ENCODE data around the gene ATF2. TPM values are rescaled to one million over a fixed set of nuclear protein-coding genes. Genes with fewer than 3 reads are reported as not detected.

Gene ATF2
- total and polyA plus RNA-seq, 2 of the 8 experiments (the other 6 are each of a cell fraction or from before 2014, with no cell fraction given), result 31.2 to 46.5 TPM

- Histone ChIP-seq H3K4ac (replicated peaks; ENCODE audit: insufficient read length, low read depth, low read length) (no peak overlapping the region), H2AK5ac (ENCODE audit: low read depth, low read length) (no peak overlapping the region), H2BK20ac (ENCODE audit: low read length) (no peak overlapping the region), H3K4me1 (replicated peaks in 1 of 4; ENCODE audit: control insufficient read depth in 3 of 4, insufficient read depth in 4 of 4, low read length in 3 of 4) (no peaks in the 10 kb centered on the region; a peak in 1 of 7 replicates), H2BK12ac (ENCODE audit: low read depth, low read length) (no peak overlapping the region), H4K20me1 (replicated peaks in 1 of 2; ENCODE audit: control insufficient read depth in 1 of 2, insufficient read depth in 2 of 2, low read length in 2 of 2) (no peaks in the 10 kb centered on the region), H3K23ac (ENCODE audit: insufficient read length) (no peak overlapping the region), H2BK15ac (ENCODE audit: low read length) (no peak overlapping the region), H4K8ac (ENCODE audit: extremely low read depth, insufficient read depth, low read length) (no peak overlapping the region), H3K23me2 (ENCODE audit: low read depth, low read length) (no peaks in the 10 kb centered on the region), H3K9me3 (ENCODE audit: insufficient read depth in 2 of 2, low read depth in 1 of 2, low read length in 1 of 2) (no peaks in the 10 kb centered on the region; a peak in 1 of 4 replicates), H3K56ac (replicated peaks; ENCODE audit: insufficient read length, low read depth, low read length) (no peak overlapping the region), H3K4me3 (ENCODE audit: extremely low read depth in 1 of 4, insufficient read depth in 2 of 4, low read depth in 3 of 4, low read length in 4 of 4) (no peak overlapping the region), H3K9ac (replicated peaks in 1 of 4; ENCODE audit: extremely low read depth in 1 of 4, low read depth in 3 of 4, low read length in 3 of 4) (no peak overlapping the region), H4K5ac (ENCODE audit: insufficient read length, low read depth, low read length) (no peak overlapping the region), H2BK120ac (replicated peaks; ENCODE audit: low read depth, low read length) (no peak overlapping the region), H3K36me3 (ENCODE audit: control insufficient read depth in 2 of 4, insufficient read depth in 4 of 4, low read length in 3 of 4) (no peaks in the 10 kb centered on the region), H3K18ac (ENCODE audit: extremely low read depth, low read length) (no peak overlapping the region), H2BK5ac (ENCODE audit: low read depth, low read length) (no peak overlapping the region), H3K14ac (ENCODE audit: insufficient read length) (no peak overlapping the region), H3K4me2 (ENCODE audit: insufficient read depth in 1 of 2, low read depth in 2 of 2, low read length in 2 of 2) (no peak overlapping the region), H3K79me1 (ENCODE audit: low read depth, low read length) (no peaks in the 10 kb centered on the region), H2AFZ (ENCODE audit: low read length) (no peak overlapping the region), H4K91ac (replicated peaks; ENCODE audit: insufficient read length, low read length) (no peak overlapping the region), H3K27ac (ENCODE audit: low read depth, low read length) (no peak overlapping the region), H3K27me3 (replicated peaks in 1 of 4; ENCODE audit: control insufficient read depth in 3 of 4, extremely low read depth in 1 of 4, insufficient read depth in 3 of 4, low read length in 3 of 4) (no peaks in the 10 kb centered on the region), H3K79me2 (ENCODE audit: control insufficient read depth in 1 of 2, insufficient read depth in 2 of 2, low read length in 2 of 2) (no peaks in the 10 kb centered on the region)
- 92% methylated on average over 3 of the region's 3 CpGs; no CpG with 5 or more reads in 1 of the 2 experiments for WGBS, 2 experiments (ENCODE audit: extremely low coverage in 1 of 2, insufficient coverage in 1 of 2, insufficient read length in 1 of 2, insufficient replicate concordance in 2 of 2, low coverage in 1 of 2, low lambda C conversion rate in 2 of 2, missing lambda C conversion rate in 1 of 2)
- no peak for FAIRE-seq
- POLR2A ChIA-PET (ENCODE audit: partially characterized antibody), result no interaction called here
- CTCF ChIA-PET (ENCODE audit: partially characterized antibody), result interaction anchor here (0.9 kb wide), 1 partner anchor 11 kb away, joined by 3 read pairs; no protein-coding TSS in a partner anchor
- no peak for DNase-seq (ENCODE audit: low read depth in 1 of 2, low spot score in 2 of 2)
- no peak for TF ChIP-seq ATF2 (IDR thresholded peaks at IDR 0.05; ENCODE audit: low read length)
- no peak for TF ChIP-seq ZNF274 (IDR thresholded peaks at IDR 0.05; ENCODE audit: borderline replicate concordance, extremely low read depth, low read length)
- TF ChIP-seq CREB1 (IDR thresholded peaks at IDR 0.05), result no peak
- no peak for TF ChIP-seq SP4 (IDR thresholded peaks at IDR 0.05; ENCODE audit: low read length)
- TF ChIP-seq TEAD4 (IDR thresholded peaks at IDR 0.05; ENCODE audit: low read depth, low read length), result no peak
- TF ChIP-seq SIN3A (conservative IDR thresholded peaks at IDR 0.05 in 1 of 2, IDR thresholded peaks at IDR 0.05 in 1 of 2; ENCODE audit: low read depth in 1 of 2, low read length in 2 of 2), result no peak
- TF ChIP-seq CBX5 (IDR thresholded peaks at IDR 0.05; ENCODE audit: low read depth, low read length), result no peak
- no peak for TF ChIP-seq YY1 (IDR thresholded peaks at IDR 0.05; ENCODE audit: low read depth, low read length)
- TF ChIP-seq KDM4A (IDR thresholded peaks at IDR 0.05; ENCODE audit: low read depth, low read length, severe bottlenecking), result no peak
- no peak for TF ChIP-seq TAF7 (optimal IDR thresholded peaks at IDR 0.05; ENCODE audit: borderline replicate concordance, low read depth, low read length)
- no peak for TF ChIP-seq MAFK (IDR thresholded peaks at IDR 0.05; ENCODE audit: low read depth, low read length)
- TF ChIP-seq BACH1 (IDR thresholded peaks at IDR 0.05; ENCODE audit: low read length), result no peak
- no peak for TF ChIP-seq ASH2L (IDR thresholded peaks at IDR 0.05; ENCODE audit: low read length)
- TF ChIP-seq POLR2A (IDR thresholded peaks at IDR 0.05; ENCODE audit: control extremely low read depth in 1 of 2, low read depth in 2 of 2, low read length in 2 of 2), result no peak
- no peak for TF ChIP-seq CEBPB (IDR thresholded peaks at IDR 0.05; ENCODE audit: low read depth, low read length)
Measured at GRCh38 chr2:175027755-175028154, 140.2 kb downstream of the ATF2 start.
